Stimulated activated naive CD8-positive, alpha-beta T cell treated with anti-CD3 and anti-CD28 coated beads, Interleukin-15, Interleukin-2, amounts not matched to agents 100 ng/mL and 50 ng/mL, for 24 hours (primary cell): ENCODE results near the gene ANP32A.

Experiments
- H3K27ac Mint-ChIP-seq: one replicate; pipeline ENCODE4 v1.8.0; 2021; ENCODE audit warnings: mild to moderate bottlenecking, mixed read lengths
- H3K27me3 Mint-ChIP-seq: one replicate; pipeline ENCODE4 v1.8.0; 2021; ENCODE audit warnings: mixed read lengths
- H3K36me3 Mint-ChIP-seq: one replicate; pipeline ENCODE4 v1.8.0; 2021; ENCODE audit warnings: low read depth, mixed read lengths
- H3K4me1 Mint-ChIP-seq: one replicate; pipeline ENCODE4 v1.8.0; 2021; ENCODE audit warnings: low read depth, mixed read lengths
- H3K4me3 Mint-ChIP-seq: one replicate; pipeline ENCODE4 v1.8.0; 2021; ENCODE audit warnings: mild to moderate bottlenecking, mixed read lengths
- H3K9me3 Mint-ChIP-seq: one replicate; pipeline ENCODE4 v1.8.0; 2021; ENCODE audit warnings: mixed read lengths

Gene ANP32A

DNA sequence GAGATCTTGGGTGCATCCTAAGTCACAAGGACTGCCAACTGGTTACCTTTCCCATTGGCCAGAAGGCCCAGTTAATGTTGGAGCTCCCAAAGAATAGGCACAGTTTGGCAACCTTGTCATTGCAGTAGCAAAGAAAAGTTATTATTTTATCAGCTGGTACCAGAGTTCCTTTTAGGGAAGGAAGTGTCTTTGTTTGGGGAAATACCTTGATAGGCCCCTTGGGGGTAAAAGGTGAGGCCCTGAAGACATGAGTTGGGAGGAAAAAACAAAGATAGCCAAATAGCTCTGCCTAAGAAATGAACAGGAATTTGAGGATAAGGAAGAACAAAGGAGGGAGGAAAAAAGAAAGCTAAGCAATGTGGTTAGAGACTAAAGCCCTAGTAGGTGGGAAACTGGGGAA lies 85.8 kb downstream of the ANP32A start:
- no peaks in the 10 kb centered on the region for H3K36me3 Mint-ChIP-seq
- H3K9me3 Mint-ChIP-seq, result no peaks in the 10 kb centered on the region
- H3K4me3 Mint-ChIP-seq, result no peak overlapping the region
- H3K27me3 Mint-ChIP-seq, result no peaks in the 10 kb centered on the region
- no peak overlapping the region for H3K27ac Mint-ChIP-seq
- H3K4me1 Mint-ChIP-seq, result peaks cover 11% of the 10 kb centered on the region

DNA sequence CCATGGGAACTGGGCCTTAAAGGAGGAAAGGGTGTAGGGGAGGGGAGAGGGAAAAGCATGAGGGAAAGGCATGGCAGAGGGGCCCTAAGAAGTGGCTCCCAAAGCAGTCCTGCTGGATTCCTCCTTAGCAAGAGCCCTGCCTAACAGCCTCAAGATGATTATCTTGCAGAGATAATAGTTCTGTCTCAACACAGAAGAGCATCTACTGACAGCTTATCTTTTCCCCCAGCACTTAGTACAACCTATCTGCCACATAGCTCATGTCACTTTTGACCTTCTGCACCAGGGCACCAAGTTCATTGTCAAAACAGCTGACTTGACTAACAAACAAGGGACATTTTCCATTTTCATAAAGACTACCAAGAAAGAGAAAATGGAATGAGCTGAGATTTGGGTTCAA lies 86.3 kb downstream of the ANP32A start:
- H3K4me3 Mint-ChIP-seq, result no peak overlapping the region
- no peaks in the 10 kb centered on the region for H3K36me3 Mint-ChIP-seq
- no peaks in the 10 kb centered on the region for H3K9me3 Mint-ChIP-seq
- no peaks in the 10 kb centered on the region for H3K27me3 Mint-ChIP-seq
- H3K27ac Mint-ChIP-seq, result no peak overlapping the region
- H3K4me1 Mint-ChIP-seq, result peaks cover 11% of the 10 kb centered on the region

DNA sequence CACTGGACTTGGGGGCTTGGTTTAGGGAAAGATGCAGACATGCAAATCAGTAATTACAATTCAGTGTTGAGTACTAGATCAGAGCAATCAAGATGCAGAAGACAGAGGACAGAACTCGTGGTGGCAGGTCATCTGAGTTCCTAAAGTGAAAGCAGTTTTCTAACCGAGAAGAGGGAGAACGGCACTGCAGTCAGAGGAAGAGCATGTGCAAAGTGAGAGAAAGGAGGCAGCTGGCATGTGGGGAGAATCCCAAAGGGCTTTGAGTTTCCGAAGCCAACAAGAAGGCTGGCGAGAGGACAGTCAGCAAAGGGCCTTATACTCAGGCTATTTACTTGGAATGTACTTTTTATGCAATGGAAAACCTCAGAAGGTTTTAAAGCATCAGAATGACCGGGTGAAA lies 87.0 kb downstream of the ANP32A start:
- Mint-ChIP-seq H3K4me1 (peaks cover 11% of the 10 kb centered on the region), H3K4me3 (no peak overlapping the region), H3K9me3 (no peaks in the 10 kb centered on the region), H3K36me3 (no peaks in the 10 kb centered on the region), H3K27ac (no peak overlapping the region), H3K27me3 (no peaks in the 10 kb centered on the region)

DNA sequence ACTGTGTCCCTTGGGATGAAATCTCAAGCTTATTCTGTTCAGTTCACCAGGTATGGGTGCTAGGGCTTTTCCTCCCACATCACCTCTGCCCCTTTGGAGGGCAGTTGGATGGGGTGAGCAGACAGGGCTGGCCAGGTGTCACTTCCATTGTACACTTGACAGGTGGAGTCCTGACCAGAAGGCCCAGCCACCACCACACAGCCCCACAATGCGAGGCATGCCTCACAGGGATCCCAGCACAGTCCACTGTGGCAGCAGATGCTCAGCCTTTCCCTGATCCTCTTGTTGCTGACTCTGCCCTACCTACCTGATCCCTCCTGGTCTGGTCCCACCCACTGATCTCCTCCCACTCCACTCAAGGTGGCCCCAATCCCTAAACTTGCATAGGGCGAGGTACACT lies 88.2 kb downstream of the ANP32A start:
- Mint-ChIP-seq H3K27me3 (no peaks in the 10 kb centered on the region), H3K27ac (no peak overlapping the region), H3K4me3 (no peak overlapping the region), H3K9me3 (no peaks in the 10 kb centered on the region), H3K36me3 (no peaks in the 10 kb centered on the region), H3K4me1 (peaks cover 11% of the 10 kb centered on the region)

DNA sequence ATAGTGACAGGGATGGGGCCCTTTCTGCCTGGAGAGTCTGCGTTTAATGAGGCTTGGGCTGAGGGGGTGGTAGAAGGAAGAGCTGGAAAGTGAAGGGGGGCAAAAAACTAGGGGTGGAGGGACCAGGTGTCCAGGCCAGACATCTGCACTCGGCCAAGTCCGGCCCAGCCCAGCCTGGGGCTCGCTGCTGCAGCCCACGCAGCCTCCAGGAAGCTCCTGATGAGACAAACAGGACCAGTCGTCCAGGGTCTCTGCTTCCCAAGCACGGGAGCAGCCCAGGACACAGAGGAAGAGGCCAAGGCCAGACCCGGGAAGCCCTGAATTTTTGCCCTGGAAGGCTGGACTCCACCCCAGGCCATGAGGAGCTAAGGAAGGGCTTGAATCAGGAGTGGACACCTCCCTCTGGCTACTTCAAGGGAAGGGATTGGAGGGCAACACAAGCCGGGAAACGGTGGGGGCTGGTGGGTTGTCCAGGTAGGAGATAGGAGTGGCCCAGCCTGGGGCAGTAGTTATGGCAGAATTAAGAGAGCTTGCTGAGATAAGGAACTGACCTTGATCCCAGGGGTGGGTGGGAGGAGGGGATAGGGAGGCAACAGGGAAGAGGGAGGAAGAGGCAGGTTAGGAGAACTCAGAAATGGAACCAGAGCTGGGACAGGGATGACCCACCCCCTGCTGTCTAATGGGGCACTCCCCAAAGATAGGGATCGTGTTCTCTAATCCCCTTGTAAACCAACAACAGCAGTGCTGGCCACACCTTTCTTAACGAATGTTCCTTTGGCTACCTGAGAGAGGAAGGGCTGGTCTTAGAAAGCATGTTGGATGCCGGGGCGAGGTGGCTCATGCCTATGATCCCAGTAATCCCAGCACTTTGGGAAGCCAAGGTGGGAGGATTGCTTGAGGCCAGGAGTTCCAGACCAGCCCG lies 89.5 kb downstream of the ANP32A start:
- no peak overlapping the region for H3K4me3 Mint-ChIP-seq
- H3K9me3 Mint-ChIP-seq, result no peaks in the 10 kb centered on the region
- H3K4me1 Mint-ChIP-seq, result peaks cover 11% of the 10 kb centered on the region
- no peak overlapping the region for H3K27ac Mint-ChIP-seq
- no peaks in the 10 kb centered on the region for H3K27me3 Mint-ChIP-seq
- no peaks in the 10 kb centered on the region for H3K36me3 Mint-ChIP-seq

DNA sequence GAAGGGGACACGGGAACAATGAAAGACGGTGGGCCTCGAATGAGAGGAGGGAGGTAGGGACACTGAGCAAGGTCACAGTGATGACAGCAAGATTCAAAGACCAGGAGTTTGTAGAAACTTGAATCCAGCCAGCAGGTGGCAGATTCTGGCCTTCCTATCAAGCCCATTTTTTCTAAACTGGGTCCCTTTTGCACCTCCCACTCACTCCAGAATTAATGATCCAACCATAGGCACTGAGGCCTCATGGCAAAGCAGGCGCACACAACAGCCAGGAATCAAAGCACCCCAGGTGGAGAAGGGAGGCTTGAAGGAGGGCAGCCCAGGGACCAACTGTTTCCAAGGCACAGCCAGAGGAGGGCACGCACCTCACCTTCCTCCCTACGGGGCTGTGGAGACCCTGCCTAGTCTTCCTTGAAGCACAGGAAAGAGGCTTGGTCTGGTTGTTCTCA lies 90.2 kb downstream of the ANP32A start:
- Mint-ChIP-seq H3K27ac (no peak overlapping the region), H3K9me3 (no peaks in the 10 kb centered on the region), H3K4me1 (peaks cover 11% of the 10 kb centered on the region), H3K27me3 (no peaks in the 10 kb centered on the region), H3K36me3 (no peaks in the 10 kb centered on the region), H3K4me3 (no peak overlapping the region)

DNA sequence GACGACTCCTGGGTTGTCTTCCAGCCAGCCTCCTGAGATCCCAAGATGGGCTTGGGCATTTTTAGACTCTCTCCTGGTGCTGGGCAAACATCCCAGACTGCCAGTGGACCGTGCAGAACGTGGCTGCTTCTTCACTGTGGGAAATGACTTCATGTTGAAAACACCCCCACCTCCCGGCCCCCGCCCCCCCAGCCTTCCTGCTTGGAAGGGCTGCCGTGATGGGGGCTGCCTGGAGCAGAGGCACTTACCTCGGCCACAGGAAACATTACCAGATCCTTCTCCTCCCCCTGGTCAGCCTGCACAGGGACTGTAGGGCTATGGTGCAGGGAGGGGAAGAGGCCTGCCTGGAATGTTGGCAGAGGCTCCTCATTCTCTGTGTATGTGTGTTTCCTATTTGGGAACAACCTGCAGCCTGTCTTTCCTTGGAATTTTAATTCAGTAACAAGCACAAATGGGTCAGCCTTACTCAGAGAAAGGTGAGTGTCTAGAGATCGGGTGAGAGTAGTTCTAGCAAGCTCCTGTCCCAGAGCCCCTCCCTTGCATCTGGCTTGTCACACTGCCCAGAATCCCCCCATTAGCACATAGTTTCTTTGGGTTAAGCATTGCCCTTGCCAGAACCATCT lies 90.8 kb downstream of the ANP32A start:
- Mint-ChIP-seq H3K27ac (no peak overlapping the region), H3K4me3 (no peak overlapping the region), H3K36me3 (no peaks in the 10 kb centered on the region), H3K27me3 (no peaks in the 10 kb centered on the region), H3K4me1 (peaks cover 9% of the 10 kb centered on the region), H3K9me3 (no peaks in the 10 kb centered on the region)
